Endothelial cell of umbilical vein (primary cell): ENCODE measurements around the gene CMTM3. TPM values are rescaled to one million over a fixed set of nuclear protein-coding genes. Genes with fewer than 3 reads are reported as not detected.

Experiments
- BruUV-seq: library from RNA; stranded (reverse); fragments of 400-500 nt; replicated peaks from 2 replicates; lab custom pipeline; 2021; lab: Mats Ljungman, UMichigan
- CTCF ChIA-PET: fragments of 300-600, 350-600 bp; sonication (Branson Sonifier 250); formaldehyde crosslinking; loops from one replicate; lab custom pipeline; 2021; ENCODE audit warnings: antibody characterized with exemption, inconsistent platforms; lab: Charles Lee
- POLR2A ChIA-PET: fragments of 300-600, 350-600 bp; sonication (Branson Sonifier 250); formaldehyde crosslinking; loops from one replicate; lab custom pipeline; 2021; ENCODE audit warnings: antibody characterized with exemption, inconsistent platforms; lab: Charles Lee
- DNase-seq: peaks from one replicate; pipeline ENCODE4 v3.0.0-alpha.2; 2011; ENCODE audit warnings: low read depth, low spot score
- FAIRE-seq: peaks from 2 replicates; lab custom pipeline; 2011; peaks lifted over from hg19 to GRCh38; lab: Jason Lieb, UNC
- H2AFZ ChIP-seq: 2 replicates; pipeline ENCODE4 v1.6.0; 2012; ENCODE audit warnings: low read depth, low read length, control low read depth, inconsistent platforms
- H3K27ac ChIP-seq: 2 replicates; pipeline ENCODE4 v1.5.1; 2011; ENCODE audit warnings: low read depth, mild to moderate bottlenecking, control low read depth, low read length, moderate library complexity; ENCODE audit not compliant: insufficient read depth
- H3K27me3 ChIP-seq, 2 experiments: 2 replicates each; pipeline versions ENCODE4 v1.6.0 to v1.6.1; 2011; ENCODE audit warnings: low read length in 2 of 2, mixed read lengths in 1 of 2; ENCODE audit not compliant: control insufficient read depth in 2 of 2, insufficient read depth in 2 of 2
- H3K36me3 ChIP-seq, 2 experiments: 2 replicates in 1 of 2; 3 replicates in 1 of 2; pipeline ENCODE4 v1.5.1; 2011; ENCODE audit warnings: low read length in 2 of 2, mild to moderate bottlenecking in 1 of 2, moderate library complexity in 1 of 2; ENCODE audit not compliant: control insufficient read depth in 2 of 2, insufficient read depth in 2 of 2; ENCODE audit errors: extremely low read depth in 1 of 2
- H3K4me1 ChIP-seq: 3 replicates; pipeline ENCODE4 v1.5.1; 2011; ENCODE audit warnings: mild to moderate bottlenecking, low read length; ENCODE audit not compliant: control insufficient read depth, insufficient read depth; ENCODE audit errors: extremely low read depth
- H3K4me2 ChIP-seq: 2 replicates; pipeline ENCODE4 v1.6.1; 2011; ENCODE audit warnings: low read length, control low read depth, mixed read lengths; ENCODE audit not compliant: insufficient read depth
- H3K4me3 ChIP-seq, 3 experiments: fragments of 200-600 bp in 1 of 3; sonication (generic), shearing (Covaris generic) in 1 of 3; replicated peaks in 1 of 3; 2 replicates each; pipeline ENCODE4 v1.5.1; 2011 to 2016; ENCODE audit warnings: control low read depth in 3 of 3, low read length in 3 of 3, mild to moderate bottlenecking in 2 of 3, inconsistent platforms in 1 of 3, low read depth in 1 of 3, moderate library complexity in 1 of 3; ENCODE audit not compliant: insufficient read depth in 1 of 3
- H3K79me2 ChIP-seq: 2 replicates; pipeline ENCODE4 v1.6.0; 2012; ENCODE audit warnings: low read length, inconsistent platforms; ENCODE audit not compliant: control insufficient read depth, insufficient read depth
- H3K9ac ChIP-seq: replicated peaks from 2 replicates; pipeline ENCODE3; 2011; ENCODE audit warnings: low read length, control low read depth; ENCODE audit not compliant: insufficient read depth; ENCODE audit errors: extremely low read depth
- H3K9me1 ChIP-seq: replicated peaks from 3 replicates; pipeline ENCODE4 v1.6.0; 2011; ENCODE audit warnings: mild to moderate bottlenecking, low read length; ENCODE audit not compliant: control insufficient read depth, insufficient read depth; ENCODE audit errors: extremely low read depth
- H3K9me3 ChIP-seq: replicated peaks from 2 replicates; pipeline ENCODE4 v1.5.1; 2012; ENCODE audit warnings: low read length, inconsistent platforms; ENCODE audit not compliant: control insufficient read depth, insufficient read depth
- H4K20me1 ChIP-seq: replicated peaks from 2 replicates; pipeline ENCODE3; 2011; ENCODE audit warnings: mild to moderate bottlenecking, low read length; ENCODE audit not compliant: control insufficient read depth, insufficient read depth; ENCODE audit errors: extremely low read depth
- CTCF ChIP-seq, 2 donors: IDR thresholded peaks; 1 replicate in 1 of 2; 2 replicates in 1 of 2; pipeline ENCODE4 v1.5.1; 2011; ENCODE audit warnings: low read length in 2 of 2, mild to moderate bottlenecking in 2 of 2, moderate library complexity in 2 of 2, control low read depth in 1 of 2, inconsistent platforms in 1 of 2, low read depth in 1 of 2; ENCODE audit not compliant: insufficient read depth in 1 of 2; ENCODE audit errors: extremely low read depth in 1 of 2
- EZH2 ChIP-seq: IDR thresholded peaks from 2 replicates; pipeline ENCODE4 v1.6.1; 2012; ENCODE audit warnings: borderline replicate concordance, low read depth, mild to moderate bottlenecking, moderate library complexity, low read length, inconsistent platforms; ENCODE audit not compliant: severe bottlenecking
- FOS ChIP-seq: IDR thresholded peaks from 2 replicates; pipeline ENCODE4 v1.6.1; 2011; ENCODE audit warnings: mild to moderate bottlenecking, low read length, moderate library complexity, borderline replicate concordance; ENCODE audit not compliant: insufficient read depth
- GATA2 ChIP-seq: IDR thresholded peaks from 2 replicates; pipeline ENCODE4 v1.7.0; 2011; ENCODE audit warnings: low read depth, mild to moderate bottlenecking, moderate library complexity, mixed read lengths, low read length; ENCODE audit not compliant: insufficient read length, insufficient read depth
- JUN ChIP-seq: IDR thresholded peaks from 2 replicates; pipeline ENCODE4 v1.6.1; 2011; ENCODE audit warnings: borderline replicate concordance, low read depth; ENCODE audit not compliant: insufficient read length, insufficient read depth
- MYC ChIP-seq: IDR thresholded peaks from one replicate; pipeline ENCODE4 v1.6.1; 2011; ENCODE audit warnings: mild to moderate bottlenecking, low read depth, low read length
- POLR2A ChIP-seq: IDR thresholded peaks from 2 replicates; pipeline ENCODE4 v1.6.1; 2012; ENCODE audit warnings: low read depth, mild to moderate bottlenecking, control low read depth, low read length
- POLR2AphosphoS5 ChIP-seq: IDR thresholded peaks from 2 replicates; pipeline ENCODE4 v1.6.1; 2012; ENCODE audit warnings: low read depth, mild to moderate bottlenecking, control low read depth, low read length, moderate library complexity; ENCODE audit not compliant: insufficient read depth
- dilution Hi-C: fragments of 300-500 bp; cut with MboI; formaldehyde crosslinking; loops from one replicate; pipeline ENCODE4 v1.15.0; 2019; ENCODE audit warnings: low sequenced_read_pairs; ENCODE audit not compliant: extremely low pct_ligation_motif_present
- intact Hi-C: fragments of 100-400 bp; cut with micrococcal nuclease; formaldehyde crosslinking; loops from one replicate; pipeline ENCODE4 v1.10.0; 2022
- polyA plus RNA-seq, 4 experiments: library from polyadenylated mRNA; depleted of rRNA in 3 of 4; stranded (reverse) in 3 of 4; unstranded in 1 of 4; fragments of >200 nt; gene quantifications; 2 replicates each; pipeline versions ENCODE4 v1.2.1 to v1.2.3, GENCODE V29; 2011 to 2012; ENCODE audit warnings: missing spikeins in 1 of 4
- total RNA-seq: library from RNA; stranded (reverse); gene quantifications from 2 replicates; pipeline ENCODE4 v1.2.3, GENCODE V29; 2021
- TF ChIP-seq, protein P1 (sequence below): IDR thresholded peaks from 2 replicates; pipeline ENCODE4 v1.6.1; 2011; ENCODE audit not compliant: insufficient read depth, insufficient read length

CMTM3 gene
- total and polyA plus RNA-seq, 2 donors (not counting 3 experiments of a cell fraction or from before 2014, with no cell fraction given), result 83.6 to 86.2 TPM

- no TSS peak for BruUV-seq
These were observed 34.8 kb downstream of the CMTM3 start for GRCh38 chr16:66639091-66639885.

More at GRCh38 chr16:66639091-66639885, 34.8 kb downstream of the CMTM3 start:
- ChIA-PET POLR2A (interaction anchor here (0.6 kb wide), 1 partner anchor 1401 kb away, joined by 3 read pairs; no protein-coding TSS in a partner anchor), CTCF (interaction anchor here (1.3 to 1.8 kb wide), 3 partner anchors 9 to 22 kb away, joined by 5 to 8 read pairs (median 5); no protein-coding TSS in a partner anchor)
- Histone ChIP-seq H3K4me2 (no peak overlapping the region), H3K79me2 (no peaks in the 10 kb centered on the region), H3K4me3 (no peak overlapping the region), H3K27ac (no peak overlapping the region), H3K9me3 (no peaks in the 10 kb centered on the region), H3K9ac (no peak overlapping the region), H3K36me3 (no peaks in the 10 kb centered on the region), H4K20me1 (no peaks in the 10 kb centered on the region), H3K9me1 (no peaks in the 10 kb centered on the region), H3K4me1 (no peaks in the 10 kb centered on the region), H2AFZ (no peak overlapping the region), H3K27me3 (no peaks in the 10 kb centered on the region)
- dilution Hi-C loops, result no loop called here
- intact Hi-C loops, result no loop called here
- DNase-seq (no peak), FAIRE-seq (no peak)
- no peak for TF ChIP-seq FOS
- no peak for TF ChIP-seq MYC
- no peak for TF ChIP-seq JUN
- no peak for TF ChIP-seq POLR2A
- no peak for TF ChIP-seq EZH2
- TF ChIP-seq CTCF (IDR thresholded peaks at IDR 0.05; ENCODE audit: extremely low read depth in 1 of 2, insufficient read depth in 1 of 2, low read depth in 1 of 2, low read length in 2 of 2), result no peak
- TF ChIP-seq, protein P1, sequence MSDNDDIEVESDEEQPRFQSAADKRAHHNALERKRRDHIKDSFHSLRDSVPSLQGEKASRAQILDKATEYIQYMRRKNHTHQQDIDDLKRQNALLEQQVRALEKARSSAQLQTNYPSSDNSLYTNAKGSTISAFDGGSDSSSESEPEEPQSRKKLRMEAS, result no peak
- no peak for TF ChIP-seq GATA2
- TF ChIP-seq POLR2AphosphoS5, result no peak
